ENCODE results near the gene USP37. TPM values are rescaled to one million over a fixed set of nuclear protein-coding genes. Genes with fewer than 3 reads are reported as not detected.
"Not testable (repeated sequence)": the region's sequence is repeated elsewhere in the genome, so short reads cannot be mapped to it uniquely, and the experiment has no call there.

The USP37 gene
- total RNA-seq, 1 donor: 20.0 TPM

DNA sequence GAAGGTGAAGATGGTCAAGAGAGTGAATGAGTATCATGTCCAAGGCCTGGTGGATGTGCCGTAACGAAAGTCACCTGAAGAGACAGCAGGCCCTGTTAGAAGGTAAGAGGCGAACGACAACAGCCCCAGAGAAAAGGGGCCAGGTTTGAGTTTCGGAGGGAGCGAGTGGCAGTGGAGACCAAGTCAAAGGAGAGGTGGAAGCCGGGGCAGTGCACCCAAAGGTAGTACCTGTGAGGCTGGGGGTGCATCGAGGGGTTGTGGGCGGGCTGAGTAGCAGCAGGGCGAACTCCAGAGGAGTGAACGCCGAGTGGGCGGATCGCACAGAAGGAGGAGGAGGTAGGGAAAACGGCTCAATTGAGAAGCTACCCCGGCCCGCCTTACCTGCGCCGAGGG is 358 bp downstream of the USP37 start:
- Histone ChIP-seq H3K4me1 (ENCODE audit: insufficient read depth, low read length) (peaks cover 36% of the 10 kb centered on the region), H3K27me3 (ENCODE audit: insufficient read depth, low read length) (no peaks in the 10 kb centered on the region), H3K9me3 (ENCODE audit: low read depth, low read length) (no peaks in the 10 kb centered on the region), H3K4me3 (ENCODE audit: low read length) (peak overlapping the region; percentile 75)

- H3K27me3 ChIP-seq (ENCODE audit: insufficient read depth, low read length): no peaks in the 10 kb centered on the region
- H3K4me1 ChIP-seq (ENCODE audit: insufficient read depth, low read length): peaks cover 36% of the 10 kb centered on the region
- H3K4me3 ChIP-seq (ENCODE audit: low read length): no peak overlapping the region
- no peaks in the 10 kb centered on the region for H3K9me3 ChIP-seq (ENCODE audit: low read depth, low read length)
Observed at GRCh38 chr2:218566296-218566695, 1.9 kb downstream of the USP37 start.

DNA sequence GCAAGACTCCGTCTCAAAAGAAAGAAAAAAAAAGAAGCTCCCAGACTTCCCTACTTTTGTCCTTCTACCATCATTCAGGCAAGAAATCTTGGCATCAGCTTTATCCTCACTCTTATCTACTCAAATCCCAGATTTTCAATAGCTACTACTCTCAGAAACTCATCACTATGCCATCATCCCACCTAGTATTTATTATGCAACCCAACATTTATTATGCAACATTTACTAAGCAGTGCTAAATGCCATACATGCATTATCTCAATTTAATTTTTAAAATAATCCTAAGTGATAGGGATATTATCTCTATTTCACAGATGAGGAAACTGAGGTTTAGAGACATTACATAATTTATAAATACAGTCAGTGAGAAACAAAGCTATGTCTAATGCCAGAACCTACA is 4.1 kb downstream of the USP37 start:
- no peaks in the 10 kb centered on the region for H3K9me3 ChIP-seq (ENCODE audit: low read depth, low read length)
- peaks cover 14% of the 10 kb centered on the region for H3K4me1 ChIP-seq (ENCODE audit: insufficient read depth, low read length)
- no peak overlapping the region for H3K4me3 ChIP-seq (ENCODE audit: low read length)
- no peaks in the 10 kb centered on the region for H3K27me3 ChIP-seq (ENCODE audit: insufficient read depth, low read length)

DNA sequence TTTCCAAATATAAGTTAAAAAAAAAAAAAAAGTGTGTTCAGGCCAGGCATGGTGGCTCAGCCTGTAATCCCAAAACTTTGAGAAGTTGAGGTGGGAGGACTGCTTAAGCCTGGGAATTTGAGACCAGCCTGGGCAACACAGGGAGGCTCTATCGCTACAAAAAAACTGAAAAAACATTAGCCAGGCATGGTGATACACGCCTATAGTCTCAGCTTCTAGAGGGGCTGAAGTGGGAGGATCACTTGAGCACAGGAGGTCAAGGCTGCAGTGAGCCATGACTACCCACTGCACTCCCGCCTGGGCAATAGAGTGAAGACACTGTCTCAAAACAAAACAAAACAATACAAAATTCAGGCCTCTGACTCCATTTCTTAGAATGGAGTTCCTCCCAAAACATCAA is 9.2 kb downstream of the USP37 start:
- Histone ChIP-seq H3K9me3 (ENCODE audit: low read depth, low read length) (no peaks in the 10 kb centered on the region), H3K27me3 (ENCODE audit: insufficient read depth, low read length) (no peaks in the 10 kb centered on the region), H3K4me1 (ENCODE audit: insufficient read depth, low read length) (peaks cover 4% of the 10 kb centered on the region), H3K4me3 (ENCODE audit: low read length) (no peak overlapping the region)

GRCh38 chr2:218557941-218558340 is 10.2 kb downstream of the USP37 start:
- Histone ChIP-seq H3K4me3 (ENCODE audit: low read length) (no peak overlapping the region), H3K4me1 (ENCODE audit: insufficient read depth, low read length) (no peaks in the 10 kb centered on the region), H3K9me3 (ENCODE audit: low read depth, low read length) (no peaks in the 10 kb centered on the region), H3K27me3 (ENCODE audit: insufficient read depth, low read length) (no peaks in the 10 kb centered on the region)

GRCh38 chr2:218555527-218555926 is 12.6 kb downstream of the USP37 start:
- H3K9me3 ChIP-seq (ENCODE audit: low read depth, low read length): no peaks in the 10 kb centered on the region
- H3K27me3 ChIP-seq (ENCODE audit: insufficient read depth, low read length): no peaks in the 10 kb centered on the region
- H3K4me3 ChIP-seq (ENCODE audit: low read length): no peak overlapping the region
- H3K4me1 ChIP-seq (ENCODE audit: insufficient read depth, low read length): no peaks in the 10 kb centered on the region

DNA sequence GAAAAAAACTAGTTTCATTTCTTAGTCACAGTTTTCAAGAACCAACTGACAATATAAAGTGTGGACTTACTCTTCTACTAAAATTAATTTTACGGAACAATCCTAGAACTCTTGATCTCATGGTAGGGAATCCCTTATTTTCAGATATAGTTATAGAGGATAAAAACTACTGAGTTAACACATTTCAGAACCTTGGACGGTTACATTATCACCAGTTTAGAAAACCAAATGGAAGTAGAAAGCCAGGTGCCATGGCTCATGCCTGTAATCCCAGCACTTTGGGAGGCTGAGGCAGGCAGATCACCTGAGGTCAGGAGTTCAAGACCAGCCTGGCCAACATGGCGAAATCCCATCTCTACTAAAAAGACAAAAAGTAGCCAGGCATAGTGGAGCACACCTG is 13.9 kb downstream of the USP37 start:
- not testable (repeated sequence) for H3K4me1 ChIP-seq (ENCODE audit: insufficient read depth, low read length); H3K27me3 ChIP-seq (ENCODE audit: insufficient read depth, low read length); H3K4me3 ChIP-seq (ENCODE audit: low read length); H3K9me3 ChIP-seq (ENCODE audit: low read depth, low read length)

DNA sequence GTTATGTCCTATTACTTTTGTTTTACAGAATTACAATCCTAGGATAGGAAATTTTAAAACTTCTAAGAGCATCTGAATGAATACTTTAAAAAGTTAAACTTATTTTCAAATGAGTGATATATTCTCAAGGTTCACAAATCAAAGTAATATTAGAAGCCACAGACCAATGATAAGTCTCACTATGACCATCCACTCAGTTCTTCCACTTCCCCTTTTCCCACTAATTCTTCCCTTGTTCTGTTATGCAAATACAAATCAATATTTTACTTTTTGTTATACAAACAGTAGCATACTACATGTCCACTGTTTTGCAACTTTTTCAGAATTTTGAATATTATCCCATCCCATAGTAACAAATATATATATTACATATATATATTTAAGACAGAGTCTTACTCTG is 20.2 kb downstream of the USP37 start:
- no peaks in the 10 kb centered on the region for H3K27me3 ChIP-seq (ENCODE audit: insufficient read depth, low read length)
- H3K9me3 ChIP-seq (ENCODE audit: low read depth, low read length): no peaks in the 10 kb centered on the region
- no peak overlapping the region for H3K4me3 ChIP-seq (ENCODE audit: low read length)
- no peaks in the 10 kb centered on the region for H3K4me1 ChIP-seq (ENCODE audit: insufficient read depth, low read length)

DNA sequence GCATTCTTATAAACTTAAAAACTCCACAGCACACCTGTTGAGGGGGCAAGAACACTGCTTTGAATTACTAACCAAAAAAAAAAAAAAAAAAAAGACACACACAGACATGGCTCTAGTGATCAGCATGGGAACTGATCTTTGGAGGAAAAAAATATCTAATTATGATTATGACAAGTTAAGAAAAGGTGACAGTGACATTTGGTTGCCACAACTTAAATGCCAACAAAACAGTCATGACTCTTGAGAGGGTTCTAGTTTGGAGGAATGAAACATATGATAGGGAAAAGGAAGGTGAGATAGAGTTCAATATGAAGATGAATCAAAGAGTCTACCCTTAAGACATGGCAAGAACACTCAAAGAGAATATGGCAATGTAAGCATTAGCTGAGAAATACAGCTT is 20.6 kb downstream of the USP37 start:
- no peaks in the 10 kb centered on the region for H3K9me3 ChIP-seq (ENCODE audit: low read depth, low read length)
- no peaks in the 10 kb centered on the region for H3K4me1 ChIP-seq (ENCODE audit: insufficient read depth, low read length)
- no peak overlapping the region for H3K4me3 ChIP-seq (ENCODE audit: low read length)
- no peaks in the 10 kb centered on the region for H3K27me3 ChIP-seq (ENCODE audit: insufficient read depth, low read length)

- no peak overlapping the region for H3K4me3 ChIP-seq (ENCODE audit: low read length)
- H3K27me3 ChIP-seq (ENCODE audit: insufficient read depth, low read length): no peaks in the 10 kb centered on the region
- H3K9me3 ChIP-seq (ENCODE audit: low read depth, low read length): no peaks in the 10 kb centered on the region
- H3K4me1 ChIP-seq (ENCODE audit: insufficient read depth, low read length): no peaks in the 10 kb centered on the region
Observed at GRCh38 chr2:218546012-218546411, 22.1 kb downstream of the USP37 start.

- Histone ChIP-seq H3K4me1 (ENCODE audit: insufficient read depth, low read length) (no peaks in the 10 kb centered on the region), H3K4me3 (ENCODE audit: low read length) (no peak overlapping the region), H3K9me3 (ENCODE audit: low read depth, low read length) (no peaks in the 10 kb centered on the region), H3K27me3 (ENCODE audit: insufficient read depth, low read length) (no peaks in the 10 kb centered on the region)
Observed at GRCh38 chr2:218540015-218540414, 28.1 kb downstream of the USP37 start.

DNA sequence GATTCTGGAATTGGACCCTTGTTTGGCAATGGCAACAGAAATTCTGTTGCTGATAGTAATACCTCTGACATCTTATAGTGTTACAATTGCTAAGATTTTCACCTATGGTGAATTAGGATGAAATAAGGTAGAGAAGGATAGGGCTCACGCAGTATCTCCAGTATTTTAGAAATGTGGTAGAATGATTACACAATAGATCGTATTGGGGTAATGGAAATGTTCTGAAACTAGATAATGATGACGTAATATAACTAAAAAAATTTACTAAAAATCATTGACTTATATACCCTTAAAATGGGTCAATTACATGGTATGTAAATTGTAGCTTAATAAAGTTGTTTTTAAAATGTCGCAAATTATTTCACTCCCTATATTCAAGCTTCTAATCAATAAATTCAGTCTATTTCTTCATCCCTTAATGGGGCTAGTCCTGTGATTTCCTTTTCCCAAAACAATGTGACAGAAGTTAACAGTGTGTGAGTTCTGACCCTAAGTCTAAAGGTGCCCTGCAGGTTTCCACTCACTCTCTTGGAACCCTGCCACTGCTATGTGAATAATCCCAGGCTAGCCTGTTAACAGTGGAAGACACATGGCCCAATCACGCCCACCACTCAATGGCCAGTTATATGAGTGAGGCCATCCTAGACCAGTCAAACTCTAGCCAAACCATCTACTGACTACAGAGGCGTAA is 31.2 kb downstream of the USP37 start:
- Histone ChIP-seq H3K9me3 (ENCODE audit: low read depth, low read length) (no peaks in the 10 kb centered on the region), H3K27me3 (ENCODE audit: insufficient read depth, low read length) (no peaks in the 10 kb centered on the region), H3K4me3 (ENCODE audit: low read length) (no peak overlapping the region), H3K4me1 (ENCODE audit: insufficient read depth, low read length) (no peaks in the 10 kb centered on the region)

- Histone ChIP-seq H3K4me3 (ENCODE audit: low read length) (no peak overlapping the region), H3K27me3 (ENCODE audit: insufficient read depth, low read length) (no peaks in the 10 kb centered on the region), H3K4me1 (ENCODE audit: insufficient read depth, low read length) (no peaks in the 10 kb centered on the region), H3K9me3 (ENCODE audit: low read depth, low read length) (no peaks in the 10 kb centered on the region)
Observed at GRCh38 chr2:218529990-218530389, 38.2 kb downstream of the USP37 start.

DNA sequence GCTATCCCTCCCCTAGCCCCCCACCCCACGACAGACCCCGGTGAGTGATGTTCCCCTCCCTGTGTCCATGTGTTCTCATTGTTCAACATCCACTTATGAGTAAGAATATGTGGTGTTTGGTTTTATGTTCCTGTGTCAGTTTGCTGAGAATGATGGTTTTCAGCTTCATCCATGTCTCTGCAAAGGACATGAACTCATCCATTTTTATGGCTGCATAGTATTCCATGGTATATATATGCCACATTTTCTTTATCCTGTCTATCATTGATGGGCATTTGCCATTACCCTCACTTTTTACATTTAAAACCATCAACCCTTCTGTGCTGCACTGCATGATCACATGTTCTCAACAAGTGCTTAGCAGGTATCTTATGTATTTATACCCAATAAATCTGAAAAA is 39.7 kb downstream of the USP37 start:
- H3K27me3 ChIP-seq (ENCODE audit: insufficient read depth, low read length): not testable (repeated sequence)

DNA sequence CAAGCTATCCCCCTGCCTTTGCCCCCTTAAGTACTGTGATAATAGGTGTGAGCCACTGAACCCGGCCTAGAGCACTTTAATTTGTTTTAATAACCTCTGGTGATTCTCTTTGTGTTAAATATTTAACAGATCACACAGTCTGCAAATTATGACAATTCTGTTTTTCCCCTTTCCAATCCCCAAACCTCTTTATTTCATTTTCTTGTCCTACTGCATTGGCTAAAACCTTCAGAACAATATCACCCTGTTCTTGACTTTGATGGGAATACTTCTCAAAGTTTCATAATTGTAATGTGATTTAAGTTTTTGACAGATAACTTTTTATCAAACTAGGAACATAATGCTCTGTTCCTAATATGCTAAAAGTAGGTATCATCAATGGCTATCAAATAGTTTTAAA is 44.5 kb downstream of the USP37 start:
- Histone ChIP-seq H3K27me3 (ENCODE audit: insufficient read depth, low read length) (no peaks in the 10 kb centered on the region), H3K4me1 (ENCODE audit: insufficient read depth, low read length) (no peaks in the 10 kb centered on the region), H3K9me3 (ENCODE audit: low read depth, low read length) (no peaks in the 10 kb centered on the region), H3K4me3 (ENCODE audit: low read length) (no peak overlapping the region)

More for the DNA sequence above, 39.7 kb downstream of the USP37 start:
- H3K4me1 ChIP-seq (ENCODE audit: insufficient read depth, low read length); H3K4me3 ChIP-seq (ENCODE audit: low read length); H3K9me3 ChIP-seq (ENCODE audit: low read depth, low read length): not testable (repeated sequence)

GRCh38 chr2:218518876-218519275 is 49.3 kb downstream of the USP37 start:
- no peaks in the 10 kb centered on the region for H3K9me3 ChIP-seq (ENCODE audit: low read depth, low read length)
- no peaks in the 10 kb centered on the region for H3K4me1 ChIP-seq (ENCODE audit: insufficient read depth, low read length)
- no peaks in the 10 kb centered on the region for H3K27me3 ChIP-seq (ENCODE audit: insufficient read depth, low read length)
- H3K4me3 ChIP-seq (ENCODE audit: low read length): no peak overlapping the region
